HG02763 (cell line): Measurements from ENCODE around the gene JPT2.

ENCODE experiments used
- ATAC-seq: cut with Tn5 transposase; IDR thresholded peaks from one replicate; pipeline ENCODE4 v1.9.1; 2021; ENCODE audit warnings: mild to moderate bottlenecking, moderate library complexity; ENCODE audit not compliant: unreplicated experiment

JPT2 gene

DNA sequence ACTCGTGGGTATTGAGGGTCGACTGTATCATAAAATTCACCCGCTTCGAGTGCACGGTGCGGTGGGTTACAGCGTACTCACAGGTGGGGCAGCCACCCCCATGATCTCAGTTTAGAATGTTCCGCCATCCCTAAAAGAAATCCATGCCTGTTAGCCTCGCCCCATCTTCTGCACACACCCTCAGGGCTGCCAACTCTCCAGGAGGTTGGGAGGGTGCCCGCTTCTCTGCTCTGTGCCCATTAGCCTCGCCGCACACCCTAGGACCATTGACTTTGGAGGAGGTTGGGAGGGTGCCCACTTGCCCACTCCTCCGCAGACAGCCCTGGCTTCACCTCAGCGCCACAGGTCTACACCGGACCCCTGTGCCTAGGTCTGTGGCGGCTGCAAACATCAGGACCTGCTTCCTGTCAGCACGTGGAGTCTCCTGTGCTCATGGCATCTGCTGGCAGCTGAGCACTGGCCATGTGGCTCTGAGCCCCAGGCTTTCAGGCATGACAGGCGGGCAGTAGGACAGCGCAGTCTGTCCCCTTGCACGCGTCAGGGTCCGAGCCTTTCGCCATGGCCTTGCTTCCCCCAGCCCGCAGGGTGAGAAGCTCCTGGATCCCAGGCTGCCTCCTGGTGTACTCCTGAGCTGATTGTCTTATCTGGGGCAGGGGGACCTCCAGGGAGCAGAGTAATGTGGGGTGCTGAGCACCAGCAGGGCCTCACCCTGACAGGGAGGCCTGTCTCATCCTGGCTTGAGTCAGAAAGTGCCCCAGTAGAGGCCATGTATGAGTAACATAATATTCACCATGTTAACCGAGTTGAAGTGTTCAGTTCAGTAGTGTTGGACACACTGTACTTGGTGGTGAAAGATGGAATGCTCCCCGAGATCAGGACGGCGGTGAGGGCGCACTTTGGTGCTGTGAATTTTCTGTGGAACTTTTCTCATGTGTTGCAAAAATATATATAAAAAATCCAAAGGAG is 71.4 kb downstream of the JPT2 start:
- ATAC-seq = no peak
